GM12878 (cell line): Measurements from ENCODE around the gene TBC1D25. TPM values are rescaled to one million over a fixed set of nuclear protein-coding genes. Genes with fewer than 3 reads are reported as not detected.
A peak's percentile ranks its signal among the peaks of the same experiment; 100 is the strongest.

Experiments used
- ATAC-seq: fragments of 200-7000 bp; cut with Tn5 transposase; 3 replicates; pipeline ENCODE4 v1.9.1; 2020; ENCODE audit warnings: mild to moderate bottlenecking, moderate library complexity
- BruUV-seq: library from RNA; stranded (reverse); fragments of 400-500 nt; replicated peaks from 2 replicates; lab custom pipeline; 2021; lab: Mats Ljungman, UMichigan
- CTCF ChIA-PET: fragments of 300-600 bp; sonication (Branson Sonifier 250); formaldehyde crosslinking; extraction: SDS; loops from one replicate; lab custom pipeline; 2021; ENCODE audit warnings: inconsistent platforms; lab: Yijun Ruan, JAX
- POLR2A ChIA-PET: fragments of 350-600 bp; formaldehyde crosslinking; extraction: SDS; loops from one replicate; lab custom pipeline; 2021; ENCODE audit warnings: inconsistent platforms; lab: Charles Lee
- RAD21 ChIA-PET: fragments of 300-600 bp; sonication (Branson Sonifier 250); formaldehyde crosslinking; loops from one replicate; lab custom pipeline; 2023; ENCODE audit warnings: antibody characterized with exemption; ENCODE audit not compliant: unreplicated experiment; lab: Charles Lee
- SMC1A ChIA-PET: fragments of 300-600 bp; sonication (Branson Sonifier 250); formaldehyde crosslinking; loops from one replicate; lab custom pipeline; 2023; ENCODE audit not compliant: unreplicated experiment, uncharacterized antibody; lab: Charles Lee
- DNase-seq: peaks from one replicate; pipeline ENCODE4 v3.0.0-alpha.2; 2011; ENCODE audit warnings: low read depth, low spot score
- FAIRE-seq: peaks from 3 replicates; lab custom pipeline; 2011; peaks lifted over from hg19 to GRCh38; lab: Jason Lieb, UNC
- H2AFZ ChIP-seq: 2 replicates; pipeline ENCODE4 v1.6.0; 2011; ENCODE audit warnings: low read depth, low read length, control low read depth; ENCODE audit not compliant: control insufficient read depth
- H3K27ac ChIP-seq: 2 replicates; pipeline ENCODE4 v1.5.1; 2011; ENCODE audit warnings: control low read depth; ENCODE audit not compliant: control insufficient read depth, insufficient read depth
- H3K27me3 ChIP-seq, 2 experiments: replicated peaks in 1 of 2; 2 replicates each; pipeline versions ENCODE4 v1.6.0 to v1.6.1; 2011; ENCODE audit warnings: low read length in 1 of 2; ENCODE audit not compliant: control insufficient read depth in 2 of 2, insufficient read depth in 2 of 2
- H3K36me3 ChIP-seq, 2 experiments: 2 replicates each; pipeline ENCODE4 v1.5.1; 2011; ENCODE audit warnings: low read length in 1 of 2; ENCODE audit not compliant: control insufficient read depth in 2 of 2, insufficient read depth in 2 of 2
- H3K4me1 ChIP-seq: 2 replicates; pipeline ENCODE4 v1.6.1; 2011; ENCODE audit warnings: mild to moderate bottlenecking, low read length, moderate library complexity, mixed read lengths; ENCODE audit not compliant: control insufficient read depth, insufficient read depth
- H3K4me2 ChIP-seq: 2 replicates; pipeline ENCODE4 v1.6.0; 2011; ENCODE audit warnings: control low read depth; ENCODE audit not compliant: control insufficient read depth, insufficient read depth
- H3K4me3 ChIP-seq: fragments of 200-600 bp; sonication (generic); 2 replicates; pipeline ENCODE4 v1.5.1; 2016
- H3K79me2 ChIP-seq: 2 replicates; pipeline ENCODE4 v1.6.0; 2011; ENCODE audit warnings: low read length; ENCODE audit not compliant: control insufficient read depth, insufficient read depth
- H3K9ac ChIP-seq: 2 replicates; pipeline ENCODE4 v1.8.0; 2011; ENCODE audit warnings: low read length, control low read depth, mixed read lengths; ENCODE audit not compliant: control insufficient read depth, insufficient read depth
- H3K9me3 ChIP-seq: replicated peaks from 3 replicates; pipeline ENCODE4 v1.5.1; 2011; ENCODE audit warnings: mild to moderate bottlenecking, low read length; ENCODE audit not compliant: control insufficient read depth, insufficient read depth
- H4K20me1 ChIP-seq: 2 replicates; pipeline ENCODE4 v1.6.0; 2011; ENCODE audit not compliant: control insufficient read depth, insufficient read depth
- CTCF ChIP-seq, 3 experiments: IDR thresholded peaks in 2 of 3; conservative IDR thresholded peaks in 1 of 3; 2 replicates each; pipeline ENCODE4 v1.5.1; 2011; ENCODE audit warnings: low read depth in 3 of 3, low read length in 3 of 3, mild to moderate bottlenecking in 3 of 3, control low read depth in 2 of 3, moderate library complexity in 2 of 3, inconsistent platforms in 1 of 3, mixed read lengths in 1 of 3; ENCODE audit not compliant: control insufficient read depth in 2 of 3, insufficient read depth in 1 of 3; ENCODE audit errors: extremely low read depth in 1 of 3
- CUX1 ChIP-seq: IDR thresholded peaks from 2 replicates; pipeline ENCODE4 v1.6.1; 2012; ENCODE audit warnings: improper control_type of control experiment, low read depth, low read length; ENCODE audit not compliant: insufficient replicate concordance
- NFYB ChIP-seq: IDR thresholded peaks from 2 replicates; pipeline ENCODE4 v1.6.1; 2011; ENCODE audit warnings: low read depth, mild to moderate bottlenecking, low read length, improper control_type of control experiment, moderate library complexity; ENCODE audit not compliant: insufficient read depth
- SPI1 ChIP-seq: IDR thresholded peaks from 2 replicates; pipeline ENCODE4 v1.6.1; 2011; ENCODE audit warnings: low read depth, mild to moderate bottlenecking, low read length, moderate library complexity, borderline replicate concordance; ENCODE audit not compliant: insufficient read depth
- TCF7 ChIP-seq: IDR thresholded peaks from 2 replicates; pipeline ENCODE4 v1.6.1; 2014; ENCODE audit warnings: antibody characterized with exemption, borderline replicate concordance
- WGBS: methylation state at CpG from one replicate; pipeline ENCODE4 v1.1.6; 2016; ENCODE audit warnings: low lambda C conversion rate; ENCODE audit not compliant: insufficient replicate concordance, insufficient coverage; ENCODE audit errors: missing lambda C conversion rate; 5-methylcytosine and 5-hydroxymethylcytosine counted together
- in situ Hi-C: fragments of 300-500 bp; cut with MboI; formaldehyde crosslinking; loops from 9 replicates; pipeline ENCODE4 v1.14.3; 2018; ENCODE audit warnings: mixed read lengths
- intact Hi-C: fragments of 100-400 bp; cut with micrococcal nuclease; formaldehyde crosslinking; loops from one replicate; pipeline ENCODE4 v1.14.2; 2022; ENCODE audit not compliant: unreplicated experiment
- polyA plus RNA-seq, 11 experiments: library from polyadenylated mRNA; depleted of rRNA in 4 of 11; unstranded in 6 of 11; stranded (reverse) in 5 of 11; fragments of >200 nt; fragmentation: Nextera tagmentation in 4 of 11; fragmentation: Illumina TruSeq in 1 of 11; extraction: Ambion mirVana in 4 of 11; extraction: Trizol in 1 of 11; gene quantifications; 1 replicate in 1 of 11; 2 replicates in 10 of 11; pipeline versions ENCODE4 v1.2.1 to v1.2.3, GENCODE V29; 2011 to 2016; ENCODE audit warnings: inconsistent platforms in 2 of 11, missing spikeins in 2 of 11, low read depth in 1 of 11
- total RNA-seq, 4 experiments: library from RNA; depleted of rRNA in 3 of 4; stranded (reverse); fragments of >200 nt in 3 of 4; fragmentation: Illumina TruSeq in 1 of 4; extraction: Trizol in 1 of 4; gene quantifications; 2 replicates each; pipeline versions ENCODE4 v1.2.1 to v1.2.3, GENCODE V29; 2013 to 2021

TBC1D25 gene
- total and polyA plus RNA-seq, 10 of the 15 experiments (the other 5 are each of a cell fraction or from before 2014, with no cell fraction given), result 0.79 to 17.3 (median 10.0) TPM

- no peak for TF ChIP-seq CUX1
- no peak for TF ChIP-seq SPI1
- no peak for TF ChIP-seq TCF7
These were observed 65.2 kb downstream of the TBC1D25 start (continued) for GRCh38 chrX:48604701-48605100.

- no peak for ATAC-seq
- H3K27ac ChIP-seq, result no peak overlapping the region
- no peak overlapping the region for H2AFZ ChIP-seq
- POLR2A ChIA-PET, result no interaction called here
- no peaks in the 10 kb centered on the region for H3K79me2 ChIP-seq
- WGBS, result 54% methylated on average over 6 of the region's 6 CpGs
- H3K36me3 ChIP-seq, result no peaks in the 10 kb centered on the region
- SMC1A ChIA-PET, result no interaction called here
- RAD21 ChIA-PET, result no interaction called here
- FAIRE-seq, result no peak
- CTCF ChIA-PET, result no interaction called here
- no peaks in the 10 kb centered on the region for H3K9me3 ChIP-seq
- no peaks in the 10 kb centered on the region for H4K20me1 ChIP-seq
- H3K4me3 ChIP-seq, result no peak overlapping the region
- H3K9ac ChIP-seq, result no peak overlapping the region
- no peak for DNase-seq
- TF ChIP-seq NFYB (no peak), CTCF (IDR thresholded peaks at IDR 0.05 in 2 of 3, conservative IDR thresholded peaks at IDR 0.05 in 1 of 3; ENCODE audit: control insufficient read depth in 2 of 3, extremely low read depth in 1 of 3, insufficient read depth in 1 of 3, low read depth in 3 of 3, low read length in 3 of 3) (0 out of 6 replicates have a peak, but pooled peaks of 1 of the 3 experiments have one; percentile 4)
- no peaks in the 10 kb centered on the region for H3K27me3 ChIP-seq
- BruUV-seq, result no TSS peak
- H3K4me1 ChIP-seq, result no peaks in the 10 kb centered on the region
- intact Hi-C loops, result no loop called here
- no peak overlapping the region for H3K4me2 ChIP-seq
- in situ Hi-C loops, result no loop called here
These were observed 66.6 kb downstream of the TBC1D25 start for GRCh38 chrX:48606091-48606490.
